H1 (cell line): ENCODE measurements around the gene AKAP7.

Experiments used
- CHD1 ChIP-seq: IDR thresholded peaks from 2 replicates; pipeline ENCODE4 v1.6.1; 2012; ENCODE audit warnings: low read depth, low read length, improper control_type of control experiment
- CTCF ChIP-seq, 3 experiments: IDR thresholded peaks; 1 replicate in 2 of 3; 2 replicates in 1 of 3; pipeline versions ENCODE4 v1.5.1 to v1.6.1; 2011; ENCODE audit warnings: low read length in 3 of 3, mild to moderate bottlenecking in 3 of 3, inconsistent platforms in 2 of 3, low read depth in 1 of 3, moderate library complexity in 1 of 3; ENCODE audit not compliant: insufficient read depth in 1 of 3; ENCODE audit errors: control extremely low read depth in 1 of 3
- RAD21 ChIP-seq, 2 experiments: IDR thresholded peaks in 1 of 2; conservative IDR thresholded peaks in 1 of 2; 2 replicates each; pipeline ENCODE4 v1.6.1; 2011; ENCODE audit warnings: low read depth in 2 of 2, low read length in 2 of 2, improper control_type of control experiment in 1 of 2, inconsistent platforms in 1 of 2, mild to moderate bottlenecking in 1 of 2, moderate library complexity in 1 of 2

DNA sequence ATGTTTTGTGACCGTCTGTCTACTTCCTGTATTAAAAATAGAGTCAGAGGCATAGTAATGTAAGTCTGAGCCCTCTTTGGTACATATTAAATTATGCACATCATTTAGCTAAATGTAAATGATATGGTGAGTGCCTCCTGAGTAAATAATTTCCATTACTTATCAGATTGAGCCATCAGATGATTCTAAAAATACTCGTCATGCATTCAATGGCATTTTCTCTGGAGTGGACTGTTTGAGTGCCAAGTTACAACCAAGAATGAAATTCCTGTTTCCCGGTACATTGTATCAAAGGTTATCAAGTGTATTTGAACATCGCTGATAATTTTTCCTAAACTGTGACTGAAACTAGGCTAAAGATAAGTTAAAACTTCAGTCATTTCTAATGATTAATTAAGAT, 81.0 kb downstream of the AKAP7 start:
- TF ChIP-seq CTCF (IDR thresholded peaks at IDR 0.05; ENCODE audit: control extremely low read depth in 1 of 3, insufficient read depth in 1 of 3, low read depth in 1 of 3, low read length in 3 of 3) (no peak), CHD1 (no peak), RAD21 (IDR thresholded peaks at IDR 0.05 in 1 of 2, conservative IDR thresholded peaks at IDR 0.05 in 1 of 2; ENCODE audit: low read depth in 2 of 2, low read length in 2 of 2) (no peak)
